Parathyroid adenoma (tissue), 2 donors: Measurements from ENCODE around the gene KRTAP10-5.

ENCODE experiments used
- H2AFZ ChIP-seq: fragments of 300-600 bp; sonication (generic); one replicate; pipeline ENCODE4 v1.7.0; 2017; ENCODE audit warnings: antibody characterized with exemption, mild to moderate bottlenecking
- H3K27ac ChIP-seq: fragments of 300-600 bp; sonication (generic); one replicate; pipeline ENCODE4 v1.7.0; 2017
- H3K27me3 ChIP-seq: fragments of 300-600 bp; sonication (generic); one replicate; pipeline ENCODE4 v1.7.0; 2017; ENCODE audit warnings: low read length; ENCODE audit not compliant: control insufficient read depth, insufficient read depth
- H3K36me3 ChIP-seq: fragments of 300-600 bp; sonication (generic); one replicate; pipeline ENCODE4 v1.7.0; 2017; ENCODE audit warnings: low read length; ENCODE audit not compliant: control insufficient read depth, insufficient read depth
- H3K4me1 ChIP-seq: fragments of 300-600 bp; sonication (generic); one replicate; pipeline ENCODE4 v1.7.0; 2017; ENCODE audit warnings: control low read depth
- H3K4me2 ChIP-seq: fragments of 300-600 bp; sonication (generic); one replicate; pipeline ENCODE4 v1.7.0; 2017; ENCODE audit warnings: low read length
- H3K4me3 ChIP-seq: fragments of 300-600 bp; sonication (generic); one replicate; pipeline ENCODE4 v1.7.0; 2017; ENCODE audit warnings: low read depth, low read length
- H3K79me2 ChIP-seq: fragments of 300-600 bp; sonication (generic); one replicate; pipeline ENCODE4 v1.7.0; 2017; ENCODE audit warnings: control low read depth
- H3K9ac ChIP-seq: fragments of 300-600 bp; sonication (generic); one replicate; pipeline ENCODE4 v1.7.0; 2017; ENCODE audit warnings: mild to moderate bottlenecking
- H3K9me3 ChIP-seq: fragments of 300-600 bp; sonication (generic); one replicate; pipeline ENCODE4 v1.7.0; 2017; ENCODE audit warnings: low read length; ENCODE audit not compliant: control insufficient read depth
- TF ChIP-seq, protein P1 (sequence below): fragments of 300-600 bp; sonication (generic); IDR thresholded peaks from one replicate; pipeline ENCODE4 v1.7.0; 2017; ENCODE audit warnings: antibody characterized with exemption, mild to moderate bottlenecking
- donor health status: primary hyperparathyroidism.

Gene KRTAP10-5

DNA sequence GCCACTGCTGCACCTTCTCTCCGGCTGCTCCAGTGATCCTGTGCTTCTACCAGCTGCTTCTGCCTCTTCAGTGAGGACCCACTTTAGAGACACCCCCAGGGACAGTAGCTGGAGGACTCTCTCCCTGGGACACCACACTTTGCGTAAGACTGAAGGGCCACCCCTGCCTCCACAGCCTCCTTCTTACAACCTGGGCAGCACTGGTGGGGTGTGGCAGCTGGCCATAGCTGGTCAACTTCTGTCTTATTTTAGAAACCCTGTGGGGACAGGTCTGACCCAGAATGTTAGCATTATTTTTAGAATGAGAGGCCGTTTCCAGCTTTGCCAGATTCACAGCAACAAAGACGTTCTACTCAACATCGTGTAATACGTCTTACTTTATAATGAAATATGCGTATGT lies 45.4 kb upstream of the KRTAP10-5 start:
- H3K9ac ChIP-seq, result no peak overlapping the region
- TF ChIP-seq, protein P1, sequence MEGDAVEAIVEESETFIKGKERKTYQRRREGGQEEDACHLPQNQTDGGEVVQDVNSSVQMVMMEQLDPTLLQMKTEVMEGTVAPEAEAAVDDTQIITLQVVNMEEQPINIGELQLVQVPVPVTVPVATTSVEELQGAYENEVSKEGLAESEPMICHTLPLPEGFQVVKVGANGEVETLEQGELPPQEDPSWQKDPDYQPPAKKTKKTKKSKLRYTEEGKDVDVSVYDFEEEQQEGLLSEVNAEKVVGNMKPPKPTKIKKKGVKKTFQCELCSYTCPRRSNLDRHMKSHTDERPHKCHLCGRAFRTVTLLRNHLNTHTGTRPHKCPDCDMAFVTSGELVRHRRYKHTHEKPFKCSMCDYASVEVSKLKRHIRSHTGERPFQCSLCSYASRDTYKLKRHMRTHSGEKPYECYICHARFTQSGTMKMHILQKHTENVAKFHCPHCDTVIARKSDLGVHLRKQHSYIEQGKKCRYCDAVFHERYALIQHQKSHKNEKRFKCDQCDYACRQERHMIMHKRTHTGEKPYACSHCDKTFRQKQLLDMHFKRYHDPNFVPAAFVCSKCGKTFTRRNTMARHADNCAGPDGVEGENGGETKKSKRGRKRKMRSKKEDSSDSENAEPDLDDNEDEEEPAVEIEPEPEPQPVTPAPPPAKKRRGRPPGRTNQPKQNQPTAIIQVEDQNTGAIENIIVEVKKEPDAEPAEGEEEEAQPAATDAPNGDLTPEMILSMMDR, result no peak
- no peaks in the 10 kb centered on the region for H3K9me3 ChIP-seq
- no peak overlapping the region for H3K4me3 ChIP-seq
- H2AFZ ChIP-seq, result no peak overlapping the region
- H3K27ac ChIP-seq, result no peak overlapping the region
- H3K4me1 ChIP-seq, result no peaks in the 10 kb centered on the region
- no peaks in the 10 kb centered on the region for H3K27me3 ChIP-seq
- H3K36me3 ChIP-seq, result no peaks in the 10 kb centered on the region
- no peak overlapping the region for H3K4me2 ChIP-seq
- H3K79me2 ChIP-seq, result no peaks in the 10 kb centered on the region

DNA sequence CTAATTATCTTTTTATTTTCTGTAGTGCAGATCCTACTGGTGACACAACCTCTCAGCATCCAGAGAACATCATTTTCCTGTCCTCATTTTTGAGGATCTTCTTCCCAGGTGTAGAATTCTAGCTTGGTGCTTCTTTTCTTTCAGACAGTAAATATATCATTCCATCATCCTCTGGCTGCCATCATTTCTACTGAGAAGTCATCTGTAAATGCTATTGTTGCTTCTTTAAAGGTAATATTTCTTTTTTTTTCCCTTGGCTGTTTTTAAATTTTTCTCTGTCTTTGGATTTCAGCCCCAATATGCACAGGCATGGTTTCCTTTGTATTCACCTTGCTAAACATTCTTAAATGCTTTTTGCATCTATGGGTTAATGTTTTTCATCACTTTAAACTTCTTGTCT lies 43.2 kb upstream of the KRTAP10-5 start:
- no peaks in the 10 kb centered on the region for H3K36me3 ChIP-seq
- H3K4me1 ChIP-seq, result no peaks in the 10 kb centered on the region
- no peak overlapping the region for H3K4me3 ChIP-seq
- no peak overlapping the region for H3K27ac ChIP-seq
- H3K9ac ChIP-seq, result no peak overlapping the region
- no peak overlapping the region for H3K4me2 ChIP-seq
- TF ChIP-seq, protein P1, result no peak
- no peaks in the 10 kb centered on the region for H3K79me2 ChIP-seq
- H3K27me3 ChIP-seq, result no peaks in the 10 kb centered on the region
- no peaks in the 10 kb centered on the region for H3K9me3 ChIP-seq
- H2AFZ ChIP-seq, result no peak overlapping the region

GRCh38 chr21:44619886-44620285 lies 39.5 kb upstream of the KRTAP10-5 start:
- H3K27me3 ChIP-seq, result no peaks in the 10 kb centered on the region

GRCh38 chr21:44618909-44619308 lies 38.5 kb upstream of the KRTAP10-5 start:
- Histone ChIP-seq H3K4me3 (no peak overlapping the region), H3K9ac (no peak overlapping the region), H3K4me1 (no peaks in the 10 kb centered on the region), H3K36me3 (no peaks in the 10 kb centered on the region), H3K4me2 (no peak overlapping the region), H3K79me2 (no peaks in the 10 kb centered on the region), H2AFZ (no peak overlapping the region), H3K27me3 (no peaks in the 10 kb centered on the region), H3K9me3 (no peaks in the 10 kb centered on the region), H3K27ac (no peak overlapping the region)
- TF ChIP-seq, protein P1, result no peak

More at GRCh38 chr21:44619886-44620285, 39.5 kb upstream of the KRTAP10-5 start:
- Histone ChIP-seq H3K4me2 (no peak overlapping the region), H3K9me3 (no peaks in the 10 kb centered on the region), H3K9ac (no peak overlapping the region), H2AFZ (no peak overlapping the region), H3K27ac (no peak overlapping the region), H3K36me3 (no peaks in the 10 kb centered on the region), H3K79me2 (no peaks in the 10 kb centered on the region), H3K4me3 (no peak overlapping the region), H3K4me1 (no peaks in the 10 kb centered on the region)
- TF ChIP-seq, protein P1, result no peak

- Histone ChIP-seq H3K36me3 (no peaks in the 10 kb centered on the region), H3K4me1 (no peaks in the 10 kb centered on the region), H3K4me2 (no peak overlapping the region), H3K27ac (no peak overlapping the region), H2AFZ (no peak overlapping the region), H3K79me2 (no peaks in the 10 kb centered on the region), H3K9ac (no peak overlapping the region), H3K4me3 (no peak overlapping the region), H3K9me3 (no peaks in the 10 kb centered on the region), H3K27me3 (no peaks in the 10 kb centered on the region)
- TF ChIP-seq, protein P1, result no peak
Measured at GRCh38 chr21:44618504-44618903, 38.1 kb upstream of the KRTAP10-5 start.
